Small intestine (tissue), 7 donors: ENCODE results near the gene CBFA2T3. TPM values are rescaled to one million over a fixed set of nuclear protein-coding genes. Genes with fewer than 3 reads are reported as not detected.

Experiments used
- DNase-seq, 2 donors: peaks; one replicate each; pipeline versions ENCODE4 v3.0.0 to v3.0.0-alpha.2; 2013
- FAIRE-seq: peaks from 2 replicates; lab custom pipeline; 2012; peaks lifted over from hg19 to GRCh38; lab: Jason Lieb, UNC
- H3K27ac ChIP-seq, 3 donors: one replicate each; pipeline ENCODE4 v1.5.1; 2013; ENCODE audit warnings: low read length in 2 of 3, mild to moderate bottlenecking in 2 of 3, control low read depth in 1 of 3, inconsistent platforms in 1 of 3, low read depth in 1 of 3, moderate library complexity in 1 of 3
- H3K27me3 ChIP-seq, 3 donors: one replicate each; pipeline ENCODE4 v1.6.1; 2013; ENCODE audit warnings: low read length in 3 of 3, inconsistent platforms in 1 of 3; ENCODE audit not compliant: control insufficient read depth in 3 of 3, insufficient read depth in 3 of 3
- H3K36me3 ChIP-seq, 3 donors: one replicate each; pipeline ENCODE4 v1.6.1; 2013; ENCODE audit warnings: low read length in 3 of 3, inconsistent platforms in 1 of 3, low read depth in 1 of 3, mild to moderate bottlenecking in 1 of 3, moderate library complexity in 1 of 3; ENCODE audit not compliant: control insufficient read depth in 3 of 3, insufficient read depth in 2 of 3
- H3K4me1 ChIP-seq, 3 donors: one replicate each; pipeline ENCODE4 v1.6.1; 2013; ENCODE audit warnings: low read length in 2 of 3, inconsistent platforms in 1 of 3, low read depth in 1 of 3, mild to moderate bottlenecking in 1 of 3, moderate library complexity in 1 of 3; ENCODE audit not compliant: control insufficient read depth in 3 of 3, insufficient read depth in 2 of 3
- H3K4me3 ChIP-seq, 3 donors: one replicate each; pipeline ENCODE4 v1.5.1; 2013; ENCODE audit warnings: low read length in 3 of 3, control low read depth in 1 of 3, inconsistent platforms in 1 of 3, low read depth in 1 of 3, mild to moderate bottlenecking in 1 of 3, moderate library complexity in 1 of 3
- H3K9me3 ChIP-seq, 2 donors: one replicate each; pipeline ENCODE4 v1.6.1; 2013; ENCODE audit warnings: low read depth in 1 of 2, low read length in 1 of 2; ENCODE audit not compliant: control insufficient read depth in 2 of 2, insufficient read depth in 1 of 2
- WGBS, 3 donors: extraction: QIAGEN DNeasy Blood & Tissue Kit; methylation state at CpG; one replicate each; pipeline ENCODE4 v1.1.7; 2013; 5-methylcytosine and 5-hydroxymethylcytosine counted together
- polyA plus RNA-seq, 4 donors: library from polyadenylated mRNA; stranded (reverse) in 3 of 4; unstranded in 1 of 4; fragments of 200-250 nt in 3 of 4; fragments of 120-200 nt in 1 of 4; gene quantifications; one replicate each; pipeline versions ENCODE4 v1.2.1 to v1.2.3, GENCODE V29; 2013
- donor health status: healthy with polysubstance abuse.
- donor health status: control.
- donor health status: control.
- donor health status: Bipolar disorder and iron deficiency.
- donor health status: healthy.

The CBFA2T3 gene
- polyA plus RNA-seq, 4 donors: 1.4 to 8.4 (median 4.1) TPM

- H3K4me3 ChIP-seq: no peak overlapping the region
- no peaks in the 10 kb centered on the region for H3K9me3 ChIP-seq
- no peak for FAIRE-seq
- peaks cover 0 to 56% (median 5%) of the 10 kb centered on the region in 3 donors for H3K36me3 ChIP-seq
- DNase-seq: no peak
- peak overlapping the region in 1 of 3 donors; percentile 32 for H3K27ac ChIP-seq
- no peaks in the 10 kb centered on the region for H3K4me1 ChIP-seq
- no peaks in the 10 kb centered on the region for H3K27me3 ChIP-seq
- WGBS, 3 donors: 89 to 93% (median 91%) methylated on average over 30 to 33 of the region's 33 CpGs
These were observed 141.2 kb downstream of the CBFA2T3 start for GRCh38 chr16:88835818-88836217.

GRCh38 chr16:88835383-88835782 lies 141.6 kb downstream of the CBFA2T3 start:
- H3K9me3 ChIP-seq: no peaks in the 10 kb centered on the region
- H3K36me3 ChIP-seq: peaks cover 0 to 53% (median 5%) of the 10 kb centered on the region in 3 donors
- H3K4me1 ChIP-seq: no peaks in the 10 kb centered on the region
- peak overlapping the region in 1 of 3 donors; percentile 43 for H3K27ac ChIP-seq
- WGBS, 3 donors: 73 to 89% (median 85%) methylated on average over 11 of the region's 11 CpGs
- H3K27me3 ChIP-seq: no peaks in the 10 kb centered on the region
- DNase-seq (no peak), FAIRE-seq (no peak)
- no peak overlapping the region for H3K4me3 ChIP-seq

GRCh38 chr16:88834670-88835069 lies 142.3 kb downstream of the CBFA2T3 start:
- no peaks in the 10 kb centered on the region for H3K27me3 ChIP-seq
- WGBS, 3 donors: 82 to 95% (median 92%) methylated on average over 6 to 13 of the region's 13 CpGs

GRCh38 chr16:88833086-88833485 lies 143.9 kb downstream of the CBFA2T3 start:
- no peaks in the 10 kb centered on the region for H3K4me1 ChIP-seq
- WGBS, 3 donors: 93 to 95% (median 95%) methylated on average over 12 to 13 of the region's 13 CpGs
- peaks cover 0 to 50% (median 0%) of the 10 kb centered on the region in 3 donors for H3K36me3 ChIP-seq
- H3K9me3 ChIP-seq: no peaks in the 10 kb centered on the region
- FAIRE-seq (no peak), DNase-seq (no peak)
- H3K27me3 ChIP-seq: no peaks in the 10 kb centered on the region
- no peak overlapping the region for H3K4me3 ChIP-seq
- H3K27ac ChIP-seq: no peak overlapping the region

More at GRCh38 chr16:88834670-88835069, 142.3 kb downstream of the CBFA2T3 start:
- FAIRE-seq (no peak), DNase-seq (no peak)
- Histone ChIP-seq H3K4me3 (no peak overlapping the region), H3K4me1 (no peaks in the 10 kb centered on the region), H3K9me3 (no peaks in the 10 kb centered on the region), H3K27ac (peak overlapping the region in 1 of 3 donors; percentile 43), H3K36me3 (peaks cover 0 to 50% (median 5%) of the 10 kb centered on the region in 3 donors)

GRCh38 chr16:88831838-88832237 lies 145.2 kb downstream of the CBFA2T3 start:
- Histone ChIP-seq H3K4me3 (no peak overlapping the region), H3K27ac (no peak overlapping the region), H3K36me3 (peaks cover 0 to 48% (median 0%) of the 10 kb centered on the region in 3 donors), H3K27me3 (no peaks in the 10 kb centered on the region), H3K4me1 (peaks cover 0 to under 1% (median 0%) of the 10 kb centered on the region in 3 donors), H3K9me3 (no peaks in the 10 kb centered on the region)
- WGBS, 3 donors: 77 to 88% (median 85%) methylated on average over 9 to 13 of the region's 13 CpGs
- DNase-seq (no peak), FAIRE-seq (no peak)

- no peaks in the 10 kb centered on the region for H3K27me3 ChIP-seq
- no peak for FAIRE-seq
- no peaks in the 10 kb centered on the region for H3K9me3 ChIP-seq
- peaks cover 0 to 2% (median 0%) of the 10 kb centered on the region in 3 donors for H3K4me1 ChIP-seq
- peaks cover 0 to 56% (median 0%) of the 10 kb centered on the region in 3 donors for H3K36me3 ChIP-seq
- no peak for DNase-seq
- WGBS, 3 donors: 89 to 92% (median 89%) methylated on average over 14 of the region's 14 CpGs
- peak overlapping the region in 2 of 3 donors; percentile 12 to 49 for H3K27ac ChIP-seq
- no peak overlapping the region for H3K4me3 ChIP-seq
These were observed 146.2 kb downstream of the CBFA2T3 start for GRCh38 chr16:88830783-88831182.

DNA sequence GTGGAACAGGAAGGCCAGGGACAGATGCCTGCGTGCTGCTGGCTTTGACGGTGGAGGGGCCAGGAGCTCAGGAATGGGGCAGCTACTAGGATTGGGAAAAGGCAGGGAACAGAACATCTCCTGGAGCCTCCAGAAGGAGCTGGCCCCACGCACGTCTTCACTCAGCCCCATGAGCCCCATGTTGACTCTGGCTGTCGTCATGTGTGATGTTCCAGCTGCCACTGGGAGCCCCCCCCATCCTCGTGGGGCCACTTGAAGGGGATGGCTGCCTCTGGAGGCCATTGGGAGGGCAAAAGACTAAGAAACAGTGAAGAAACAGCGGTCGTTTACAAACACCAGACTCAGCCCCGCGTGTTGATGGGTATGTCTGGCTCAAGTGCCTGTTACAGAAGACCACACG lies 146.7 kb downstream of the CBFA2T3 start:
- Histone ChIP-seq H3K36me3 (peaks cover 0 to 56% (median 0%) of the 10 kb centered on the region in 3 donors), H3K4me1 (peaks cover 0 to 2% (median 0%) of the 10 kb centered on the region in 3 donors), H3K27ac (peak overlapping the region in 2 of 3 donors; percentile 12 to 49), H3K9me3 (no peaks in the 10 kb centered on the region), H3K27me3 (no peaks in the 10 kb centered on the region), H3K4me3 (no peak overlapping the region)
- FAIRE-seq (no peak), DNase-seq (peak in 1 of 2 donors; percentile 28)
- WGBS, 3 donors: 70 to 92% (median 87%) methylated on average over 11 of the region's 11 CpGs

GRCh38 chr16:88828711-88829110 lies 148.3 kb downstream of the CBFA2T3 start:
- peaks cover 0 to 56% (median 0%) of the 10 kb centered on the region in 3 donors for H3K36me3 ChIP-seq
- no peaks in the 10 kb centered on the region for H3K27me3 ChIP-seq
- FAIRE-seq: no peak
- WGBS, 3 donors: 92% methylated on average over 22 to 24 of the region's 24 CpGs
- no peak overlapping the region for H3K4me3 ChIP-seq
- H3K4me1 ChIP-seq: peaks cover 0 to 2% (median 0%) of the 10 kb centered on the region in 3 donors
- DNase-seq: no peak
- H3K27ac ChIP-seq: no peak overlapping the region
- H3K9me3 ChIP-seq: no peaks in the 10 kb centered on the region

DNA sequence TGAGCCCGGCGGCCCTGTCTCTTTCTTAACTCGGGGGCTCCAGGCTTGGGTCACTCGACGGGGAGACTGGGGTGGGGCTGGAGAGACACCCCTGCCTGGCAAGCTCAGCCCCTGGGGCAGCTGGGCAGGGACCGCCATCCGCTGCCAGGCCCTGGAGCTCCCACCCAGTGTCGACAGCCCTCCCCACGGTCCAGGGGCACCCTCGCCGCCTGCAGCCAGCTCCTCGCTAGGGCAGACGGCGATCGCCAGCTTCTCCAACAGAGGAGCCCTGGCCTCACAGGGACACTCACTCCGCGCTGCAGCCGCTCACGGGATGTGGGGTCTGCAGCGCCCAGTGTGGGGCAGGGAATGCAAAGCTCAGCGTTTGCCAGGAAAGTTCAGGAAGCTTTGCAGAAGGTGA lies 149.3 kb downstream of the CBFA2T3 start:
- 94 to 95% (median 95%) methylated on average over 21 of the region's 21 CpGs for whole genome bisulfite sequencing, 3 donors
- DNase-seq (no peak), FAIRE-seq (no peak)

More for the DNA sequence above, 149.3 kb downstream of the CBFA2T3 start:
- no peak overlapping the region for H3K4me3 ChIP-seq
- H3K27ac ChIP-seq: no peak overlapping the region
- H3K9me3 ChIP-seq: no peaks in the 10 kb centered on the region
- peaks cover 0 to 61% (median 0%) of the 10 kb centered on the region in 3 donors for H3K36me3 ChIP-seq
- no peaks in the 10 kb centered on the region for H3K27me3 ChIP-seq
- H3K4me1 ChIP-seq: peaks cover 0 to 2% (median 0%) of the 10 kb centered on the region in 3 donors
